Lung microvascular endothelial cell (primary cell): ENCODE measurements around the gene SH3RF3. TPM values are rescaled to one million over a fixed set of nuclear protein-coding genes. Genes with fewer than 3 reads are reported as not detected.

ENCODE experiments used
- DNase-seq, 2 donors: peaks; one replicate each; pipeline versions ENCODE4 v3.0.0 to v3.0.0-alpha.2; 2010; ENCODE audit warnings: low read depth in 2 of 2
- total RNA-seq: library from RNA; depleted of rRNA; stranded (reverse); fragments of >200 nt; gene quantifications from 2 replicates; pipeline ENCODE4 v1.2.1, GENCODE V29; 2014

SH3RF3 gene
- total RNA-seq, 1 donor from 2014 or later: 7.3 TPM

GRCh38 chr2:109386004-109386695, 257.1 kb downstream of the SH3RF3 start:
- DNase-seq: peak in 1 of 2 donors; percentile 34

GRCh38 chr2:109387221-109387735, 258.3 kb downstream of the SH3RF3 start:
- DNase-seq: no peak

- DNase-seq: no peak
These were observed 258.9 kb downstream of the SH3RF3 start for GRCh38 chr2:109387778-109388469.

GRCh38 chr2:109391243-109391642, 262.2 kb downstream of the SH3RF3 start:
- DNase-seq: no peak

- no peak for DNase-seq
These were observed 263.1 kb downstream of the SH3RF3 start for GRCh38 chr2:109392140-109392539.

GRCh38 chr2:109392816-109393661, 264.0 kb downstream of the SH3RF3 start:
- no peak for DNase-seq

- DNase-seq: no peak
These were observed 264.6 kb downstream of the SH3RF3 start for GRCh38 chr2:109393662-109393972.

- no peak for DNase-seq
These were observed 266.6 kb downstream of the SH3RF3 start for GRCh38 chr2:109395494-109396201.

- peak; percentile 69 to 70 for DNase-seq
These were observed 267.5 kb downstream of the SH3RF3 start for GRCh38 chr2:109396202-109397180.

GRCh38 chr2:109397893-109398292, 268.9 kb downstream of the SH3RF3 start:
- DNase-seq: no peak

- no peak for DNase-seq
These were observed 269.5 kb downstream of the SH3RF3 start for GRCh38 chr2:109398366-109399015.

- peak in 1 of 2 donors; percentile 25 for DNase-seq
These were observed 270.1 kb downstream of the SH3RF3 start for GRCh38 chr2:109399066-109399465.

GRCh38 chr2:109400102-109400501, 271.1 kb downstream of the SH3RF3 start:
- no peak for DNase-seq

- no peak for DNase-seq
These were observed 272.4 kb downstream of the SH3RF3 start for GRCh38 chr2:109401370-109401769.

GRCh38 chr2:109402180-109402579, 273.2 kb downstream of the SH3RF3 start:
- DNase-seq: no peak

GRCh38 chr2:109402980-109403840, 274.2 kb downstream of the SH3RF3 start:
- DNase-seq: no peak

GRCh38 chr2:109403841-109404201, 274.8 kb downstream of the SH3RF3 start:
- no peak for DNase-seq

GRCh38 chr2:109404681-109405080, 275.7 kb downstream of the SH3RF3 start:
- DNase-seq: no peak

- no peak for DNase-seq
These were observed 276.9 kb downstream of the SH3RF3 start for GRCh38 chr2:109405873-109406272.
